Neural progenitor cell (in vitro differentiated cells): ENCODE measurements around the gene ANHX. TPM values are rescaled to one million over a fixed set of nuclear protein-coding genes. Genes with fewer than 3 reads are reported as not detected.

Source experiments
- DNase-seq: peaks from one replicate; pipeline ENCODE4 v3.0.0-alpha.2; 2016; ENCODE audit warnings: low spot score
- H2AFZ ChIP-seq: fragments of 200-600 bp; sonication (generic); replicated peaks from 2 replicates; pipeline ENCODE4 v1.6.1; 2016; ENCODE audit warnings: antibody characterized with exemption
- H3F3A ChIP-seq: fragments of 200-600 bp; sonication (generic); 2 replicates; pipeline ENCODE4 v1.6.1; 2016; ENCODE audit warnings: antibody characterized with exemption, low read depth
- H3K27ac ChIP-seq: fragments of 200-600 bp; sonication (generic); 2 replicates; pipeline ENCODE4 v1.5.1; 2016; ENCODE audit warnings: mild to moderate bottlenecking
- H3K27me3 ChIP-seq: fragments of 200-600 bp; sonication (generic); 2 replicates; pipeline ENCODE4 v1.6.1; 2016; ENCODE audit warnings: mild to moderate bottlenecking, moderate library complexity
- H3K36me3 ChIP-seq: fragments of 200-600 bp; sonication (generic); 2 replicates; pipeline ENCODE4 v1.5.1; 2016
- H3K4me1 ChIP-seq: fragments of 200-600 bp; sonication (generic); 2 replicates; pipeline ENCODE4 v1.6.1; 2016; ENCODE audit warnings: mixed run types
- H3K4me2 ChIP-seq: fragments of 200-600 bp; sonication (generic); 2 replicates; pipeline ENCODE4 v1.6.1; 2016
- H3K4me3 ChIP-seq: fragments of 200-600 bp; sonication (generic); 2 replicates; pipeline ENCODE4 v1.5.1; 2016
- H3K79me2 ChIP-seq: fragments of 200-600 bp; sonication (generic); 2 replicates; pipeline ENCODE4 v1.6.1; 2016; ENCODE audit warnings: low read depth
- H3K9ac ChIP-seq: fragments of 200-600 bp; sonication (generic); 2 replicates; pipeline ENCODE4 v1.6.1; 2016
- H3K9me3 ChIP-seq: fragments of 200-600 bp; sonication (generic); 2 replicates; pipeline ENCODE4 v1.5.1; 2016; ENCODE audit warnings: low read depth
- H4K20me1 ChIP-seq: fragments of 200-600 bp; sonication (generic); 2 replicates; pipeline ENCODE4 v1.6.1; 2016; ENCODE audit warnings: low read depth
- H3K27ac Mint-ChIP-seq: 3 replicates; pipeline ENCODE4 v1.8.0; 2021; ENCODE audit warnings: mixed read lengths
- H3K27me3 Mint-ChIP-seq: 2 replicates; pipeline ENCODE4 v1.8.0; 2022; ENCODE audit warnings: low read depth, mild to moderate bottlenecking, inconsistent platforms, moderate library complexity, mixed read lengths; ENCODE audit not compliant: insufficient read depth
- H3K36me3 Mint-ChIP-seq: 3 replicates; pipeline ENCODE4 v1.8.0; 2021; ENCODE audit warnings: mixed read lengths
- H3K4me1 Mint-ChIP-seq: 3 replicates; pipeline ENCODE4 v1.8.0; 2021; ENCODE audit warnings: mixed read lengths
- H3K4me3 Mint-ChIP-seq: 3 replicates; pipeline ENCODE4 v1.8.0; 2021; ENCODE audit warnings: mild to moderate bottlenecking, moderate library complexity, mixed read lengths
- H3K9me3 Mint-ChIP-seq: 3 replicates; pipeline ENCODE4 v1.8.0; 2020; ENCODE audit warnings: mixed read lengths
- EZH2 ChIP-seq: fragments of 200-600 bp; sonication (generic); IDR thresholded peaks from 2 replicates; pipeline ENCODE4 v1.6.1; 2017; ENCODE audit warnings: antibody characterized with exemption, mild to moderate bottlenecking, moderate library complexity
- EZH2phosphoT487 ChIP-seq: fragments of 200-600 bp; sonication (generic); IDR thresholded peaks from 2 replicates; pipeline ENCODE4 v1.6.1; 2017; ENCODE audit warnings: antibody characterized with exemption
- total RNA-seq: library from RNA; depleted of rRNA; stranded (reverse); fragments of >200 nt; gene quantifications from 2 replicates; pipeline ENCODE4 v1.2.3, GENCODE V29; 2015; ENCODE audit warnings: low replicate concordance
- TF ChIP-seq, protein P1 (sequence below): fragments of 200-600 bp; sonication (generic); IDR thresholded peaks from 2 replicates; pipeline ENCODE4 v1.5.1; 2017; ENCODE audit warnings: antibody characterized with exemption, mild to moderate bottlenecking

The ANHX gene
- total RNA-seq, 1 donor from 2014 or later: not detected

DNA sequence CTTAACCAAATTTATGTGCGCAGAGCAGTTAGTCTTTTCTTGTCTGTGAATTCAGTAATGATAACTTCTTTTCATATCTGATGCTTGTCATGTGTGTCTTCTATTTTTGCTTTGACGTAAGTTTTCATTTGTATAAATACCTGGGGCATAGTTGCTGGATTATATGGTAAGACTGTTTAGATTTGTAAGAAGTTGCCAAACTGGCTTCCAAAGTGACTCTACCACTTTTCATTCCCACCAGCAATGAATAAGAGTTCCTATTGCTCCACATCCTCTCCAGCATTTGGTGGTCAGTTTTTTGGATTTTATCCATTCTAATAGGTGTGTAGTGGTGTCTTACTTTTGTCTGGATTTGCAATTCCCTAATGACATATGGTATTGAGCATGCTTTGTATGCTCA is 45.5 kb downstream of the ANHX start:
- no peaks in the 10 kb centered on the region for H3F3A ChIP-seq
- no peaks in the 10 kb centered on the region for H3K4me1 Mint-ChIP-seq
- no peak overlapping the region for H3K4me3 Mint-ChIP-seq
- no peaks in the 10 kb centered on the region for H3K27me3 ChIP-seq
- peaks cover 97% of the 10 kb centered on the region for H3K36me3 Mint-ChIP-seq
- H4K20me1 ChIP-seq: no peaks in the 10 kb centered on the region
- no peak overlapping the region for H3K4me2 ChIP-seq
- no peak overlapping the region for H3K27ac Mint-ChIP-seq
- no peak overlapping the region for H3K27ac ChIP-seq
- TF ChIP-seq EZH2: no peak
- TF ChIP-seq, protein P1, sequence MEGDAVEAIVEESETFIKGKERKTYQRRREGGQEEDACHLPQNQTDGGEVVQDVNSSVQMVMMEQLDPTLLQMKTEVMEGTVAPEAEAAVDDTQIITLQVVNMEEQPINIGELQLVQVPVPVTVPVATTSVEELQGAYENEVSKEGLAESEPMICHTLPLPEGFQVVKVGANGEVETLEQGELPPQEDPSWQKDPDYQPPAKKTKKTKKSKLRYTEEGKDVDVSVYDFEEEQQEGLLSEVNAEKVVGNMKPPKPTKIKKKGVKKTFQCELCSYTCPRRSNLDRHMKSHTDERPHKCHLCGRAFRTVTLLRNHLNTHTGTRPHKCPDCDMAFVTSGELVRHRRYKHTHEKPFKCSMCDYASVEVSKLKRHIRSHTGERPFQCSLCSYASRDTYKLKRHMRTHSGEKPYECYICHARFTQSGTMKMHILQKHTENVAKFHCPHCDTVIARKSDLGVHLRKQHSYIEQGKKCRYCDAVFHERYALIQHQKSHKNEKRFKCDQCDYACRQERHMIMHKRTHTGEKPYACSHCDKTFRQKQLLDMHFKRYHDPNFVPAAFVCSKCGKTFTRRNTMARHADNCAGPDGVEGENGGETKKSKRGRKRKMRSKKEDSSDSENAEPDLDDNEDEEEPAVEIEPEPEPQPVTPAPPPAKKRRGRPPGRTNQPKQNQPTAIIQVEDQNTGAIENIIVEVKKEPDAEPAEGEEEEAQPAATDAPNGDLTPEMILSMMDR: no peak
- no peak for TF ChIP-seq EZH2phosphoT487
- H3K27me3 Mint-ChIP-seq: peaks cover 4% of the 10 kb centered on the region
- peaks cover 93% of the 10 kb centered on the region for H3K36me3 ChIP-seq
- no peak overlapping the region for H3K4me3 ChIP-seq
- peaks cover 94% of the 10 kb centered on the region for H3K9me3 Mint-ChIP-seq
- H2AFZ ChIP-seq: no peak overlapping the region
- DNase-seq: no peak
- H3K9me3 ChIP-seq: peaks cover 47% of the 10 kb centered on the region
- no peaks in the 10 kb centered on the region for H3K4me1 ChIP-seq
- H3K79me2 ChIP-seq: peaks cover 11% of the 10 kb centered on the region
- no peak overlapping the region for H3K9ac ChIP-seq

DNA sequence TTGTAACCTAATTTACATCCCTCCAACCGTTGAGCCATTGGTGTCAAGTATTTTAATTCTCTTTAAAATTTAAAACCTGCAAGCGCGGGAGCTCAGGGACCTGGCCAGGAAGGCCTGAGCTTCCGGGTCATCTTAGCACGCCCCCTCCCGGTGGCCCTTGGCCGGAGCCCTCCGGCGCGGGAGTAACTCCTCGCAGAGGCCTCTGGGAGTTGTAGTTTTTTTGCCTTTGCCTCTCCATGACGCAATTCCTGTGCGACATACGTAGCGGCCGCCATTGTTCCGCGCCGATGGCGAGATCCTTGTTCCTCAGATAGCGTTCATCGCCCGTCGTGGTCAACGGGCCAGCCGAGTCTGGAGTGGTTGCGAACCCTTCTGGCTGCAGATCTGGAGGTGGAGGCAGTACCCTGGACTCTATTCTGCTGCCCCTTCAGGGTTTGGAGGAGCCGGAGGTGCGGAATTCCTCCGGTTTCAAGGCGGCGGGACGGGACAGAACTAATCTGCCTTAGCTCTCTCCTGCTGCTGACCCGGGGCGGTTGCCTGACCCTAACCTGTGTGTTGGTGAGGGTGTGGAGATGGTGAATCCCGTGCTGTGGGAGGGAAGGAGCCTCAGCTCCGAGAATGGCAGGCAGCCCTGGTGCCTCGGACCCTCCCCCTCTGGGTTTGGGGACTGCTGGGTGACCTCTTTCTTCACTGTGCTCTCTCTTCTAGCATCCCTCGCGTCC is 54.3 kb downstream of the ANHX start, which contains the start of gene ZNF268:
Gene ZNF268, plus strand, starts transcription at position 258 of the 722 bp plus-strand sequence. CDS start 503 bp downstream, outside the sequence.
- Mint-ChIP-seq H3K4me1 (no peaks in the 10 kb centered on the region), H3K27me3 (peaks cover 5% of the 10 kb centered on the region), H3K4me3 (peak within 1 kb of the TSS; percentile 97), H3K36me3 (peaks cover 51% of the 10 kb centered on the region), H3K27ac (peak within 1 kb of the TSS; percentile 94), H3K9me3 (peaks cover 78% of the 10 kb centered on the region)
- Histone ChIP-seq H3F3A (no peaks in the 10 kb centered on the region), H3K9me3 (peaks cover 32% of the 10 kb centered on the region), H3K4me1 (no peaks in the 10 kb centered on the region), H3K9ac (peak within 1 kb of the TSS; percentile 98), H3K27ac (peak within 1 kb of the TSS; percentile 72), H3K4me3 (peak within 1 kb of the TSS; percentile 99), H3K27me3 (no peaks in the 10 kb centered on the region), H3K4me2 (peak within 1 kb of the TSS; percentile 93), H2AFZ (peak within 1 kb of the TSS; percentile 99), H3K79me2 (peaks cover 42% of the 10 kb centered on the region), H4K20me1 (no peaks in the 10 kb centered on the region), H3K36me3 (peaks cover 38% of the 10 kb centered on the region)
- DNase-seq: peak; percentile 98
- TF ChIP-seq EZH2: no peak
- TF ChIP-seq, protein P1: peak; percentile 94

DNA sequence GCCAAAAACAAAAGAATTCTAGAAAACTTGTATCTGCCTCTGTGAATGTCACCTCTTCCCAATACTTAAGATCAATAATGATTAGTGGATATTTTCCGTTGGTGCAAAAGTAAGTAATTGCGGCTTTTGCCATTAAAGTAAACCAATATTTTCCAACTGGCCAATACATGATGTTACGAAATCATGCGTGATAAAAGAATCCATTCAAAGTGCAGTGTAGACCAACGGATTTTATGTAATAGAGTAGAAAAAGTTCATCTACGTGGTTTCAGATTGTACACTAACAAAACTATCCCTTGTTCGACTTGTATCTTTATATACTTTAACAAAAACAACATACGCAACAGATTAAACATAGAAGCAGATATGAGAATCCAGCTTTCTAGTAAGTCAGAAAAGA is 55.0 kb downstream of the ANHX start:
- peaks cover 44% of the 10 kb centered on the region for H3K36me3 Mint-ChIP-seq
- H3K27ac Mint-ChIP-seq: no peak overlapping the region
- peak overlapping the region; percentile 60 for H3K4me3 Mint-ChIP-seq
- H3K4me2 ChIP-seq: no peak overlapping the region
- H4K20me1 ChIP-seq: no peaks in the 10 kb centered on the region
- H3K9me3 Mint-ChIP-seq: peaks cover 78% of the 10 kb centered on the region
- no peak overlapping the region for H3K9ac ChIP-seq
- H3K27me3 ChIP-seq: no peaks in the 10 kb centered on the region
- H3K36me3 ChIP-seq: peaks cover 32% of the 10 kb centered on the region
- H2AFZ ChIP-seq: peak overlapping the region; percentile 99
- no peak overlapping the region for H3K27ac ChIP-seq
- H3K27me3 Mint-ChIP-seq: peaks cover 4% of the 10 kb centered on the region
- H3F3A ChIP-seq: no peaks in the 10 kb centered on the region
- no peak for DNase-seq
- H3K4me1 Mint-ChIP-seq: no peaks in the 10 kb centered on the region
- no peaks in the 10 kb centered on the region for H3K4me1 ChIP-seq
- no peak for TF ChIP-seq EZH2phosphoT487
- TF ChIP-seq, protein P1: no peak
- no peak for TF ChIP-seq EZH2
- no peak overlapping the region for H3K4me3 ChIP-seq
- peaks cover 34% of the 10 kb centered on the region for H3K9me3 ChIP-seq
- H3K79me2 ChIP-seq: peaks cover 35% of the 10 kb centered on the region
